DMS153 treated with DMSO at 0.1 percent for 48 hours (cell line): ENCODE results near the gene SCNN1A.

Experiments
- DNase-seq: peaks from one replicate; lab custom pipeline; 2025; ENCODE audit not compliant: unreplicated experiment; lab: John Stamatoyannopoulos, UW

Gene SCNN1A

DNA sequence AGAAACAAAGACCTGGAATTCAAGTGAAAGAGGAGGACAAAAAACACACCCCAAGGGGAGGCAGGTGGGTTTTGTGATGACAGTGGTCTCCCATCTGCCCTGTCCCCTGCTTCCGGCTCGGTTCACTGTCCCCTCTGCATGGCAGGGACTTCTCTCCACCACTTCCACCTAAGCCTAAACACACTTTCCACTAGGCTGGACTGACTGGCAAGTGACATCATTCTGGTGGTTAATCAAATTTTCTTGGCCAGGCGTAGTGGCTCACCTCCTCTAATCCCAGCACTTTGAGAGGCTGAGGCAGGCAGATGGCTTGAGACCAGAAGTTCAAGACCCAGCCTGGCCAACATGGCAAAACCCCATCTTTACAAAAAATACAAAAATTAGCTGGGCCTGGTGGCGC lies 53.0 kb downstream of the SCNN1A start:
- DNase-seq, result no peak

DNA sequence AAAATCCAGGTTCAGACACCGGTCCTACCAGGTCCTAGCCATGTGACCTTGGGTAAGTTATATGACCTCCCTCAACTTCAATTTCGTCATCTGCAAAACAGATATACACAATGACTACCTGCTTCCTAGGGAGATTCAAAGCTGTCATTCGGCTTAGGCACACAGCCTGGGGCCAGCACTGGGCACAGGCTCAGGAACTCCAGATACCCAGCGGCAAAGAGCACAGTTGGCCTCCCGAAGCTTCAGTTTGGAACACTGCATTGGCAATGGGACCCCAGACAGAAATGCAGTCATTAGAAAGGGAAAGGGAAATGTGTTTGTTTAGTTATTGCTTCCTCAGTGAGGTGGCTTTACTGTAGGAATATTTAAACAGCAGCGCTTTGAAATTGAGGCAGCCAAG lies 53.5 kb downstream of the SCNN1A start:
- DNase-seq, result no peak

DNA sequence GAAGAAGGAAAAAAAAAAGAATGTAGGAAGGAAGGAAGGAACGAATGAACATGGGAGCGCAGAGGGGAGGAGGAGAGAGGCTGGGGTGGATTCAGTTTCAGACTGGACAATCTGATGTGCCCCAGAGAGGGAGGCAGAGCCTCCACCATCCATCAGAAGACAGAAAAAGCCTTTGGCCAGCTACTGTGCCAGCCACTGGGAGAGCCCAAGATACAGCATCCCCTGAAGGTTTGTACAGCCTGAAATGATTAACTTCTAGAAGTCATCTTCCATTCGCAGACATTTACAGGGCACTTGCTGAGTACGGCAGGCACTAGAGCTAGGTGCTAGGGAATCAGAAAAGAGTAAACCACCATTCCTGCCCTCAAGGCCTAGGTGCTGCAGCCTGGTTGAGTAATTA lies 55.9 kb downstream of the SCNN1A start:
- no peak for DNase-seq

DNA sequence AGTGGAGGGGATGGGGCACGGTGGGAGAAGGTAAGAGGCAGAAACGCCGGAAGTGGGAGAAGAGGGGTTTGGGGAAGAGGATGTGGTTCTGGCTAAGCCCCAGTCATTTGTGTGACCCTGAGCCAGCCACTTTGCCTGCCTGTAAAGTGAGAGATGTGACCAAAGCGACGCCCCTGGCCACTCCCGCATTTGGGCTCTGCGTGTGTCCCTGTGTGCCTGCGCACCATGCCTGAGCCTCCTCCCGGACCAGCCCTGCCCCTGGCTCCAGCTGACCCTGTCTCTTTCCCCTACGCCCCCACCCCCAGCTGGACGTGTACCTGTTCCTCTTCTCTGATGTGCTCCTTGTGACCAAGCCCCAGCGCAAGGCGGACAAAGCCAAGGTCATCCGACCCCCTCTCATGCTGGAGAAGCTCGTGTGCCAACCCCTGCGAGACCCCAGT lies 56.9 kb downstream of the SCNN1A start:
- no peak for DNase-seq

DNA sequence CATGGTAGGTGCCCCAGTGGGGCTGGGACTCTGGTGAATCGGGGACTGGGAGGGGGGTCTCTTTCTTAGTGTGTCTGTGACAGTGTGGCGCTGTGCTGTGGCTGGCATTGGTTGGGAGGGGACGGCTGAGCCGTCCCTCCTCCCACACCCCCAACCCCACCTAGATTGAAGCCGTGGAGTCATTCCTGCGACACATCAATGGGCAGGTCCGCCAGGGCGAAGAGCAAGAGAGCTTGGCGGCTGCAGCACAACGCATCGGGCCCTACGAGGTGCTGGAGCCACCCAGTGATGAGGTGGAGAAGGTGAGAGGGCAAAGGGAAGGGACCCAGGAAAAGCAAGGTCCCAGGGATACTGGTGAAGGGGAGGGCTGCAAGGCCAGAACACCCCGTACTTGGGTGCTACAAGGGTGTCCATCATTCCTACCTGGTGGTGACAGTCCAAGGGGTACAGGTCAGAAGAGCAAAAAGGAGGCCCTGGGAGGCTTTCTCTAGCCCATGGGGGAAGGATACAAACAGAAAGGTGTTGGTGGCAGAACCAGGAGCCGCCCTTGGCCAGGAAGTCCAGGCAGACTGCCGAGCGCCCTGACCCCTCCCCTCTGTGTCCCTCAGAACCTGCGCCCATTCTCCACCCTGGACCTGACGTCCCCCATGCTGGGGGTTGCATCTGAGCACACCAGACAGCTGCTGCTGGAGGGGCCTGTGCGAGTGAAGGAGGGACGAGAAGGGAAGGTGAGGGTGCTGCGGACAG lies 57.5 kb downstream of the SCNN1A start:
- DNase-seq, result no peak

DNA sequence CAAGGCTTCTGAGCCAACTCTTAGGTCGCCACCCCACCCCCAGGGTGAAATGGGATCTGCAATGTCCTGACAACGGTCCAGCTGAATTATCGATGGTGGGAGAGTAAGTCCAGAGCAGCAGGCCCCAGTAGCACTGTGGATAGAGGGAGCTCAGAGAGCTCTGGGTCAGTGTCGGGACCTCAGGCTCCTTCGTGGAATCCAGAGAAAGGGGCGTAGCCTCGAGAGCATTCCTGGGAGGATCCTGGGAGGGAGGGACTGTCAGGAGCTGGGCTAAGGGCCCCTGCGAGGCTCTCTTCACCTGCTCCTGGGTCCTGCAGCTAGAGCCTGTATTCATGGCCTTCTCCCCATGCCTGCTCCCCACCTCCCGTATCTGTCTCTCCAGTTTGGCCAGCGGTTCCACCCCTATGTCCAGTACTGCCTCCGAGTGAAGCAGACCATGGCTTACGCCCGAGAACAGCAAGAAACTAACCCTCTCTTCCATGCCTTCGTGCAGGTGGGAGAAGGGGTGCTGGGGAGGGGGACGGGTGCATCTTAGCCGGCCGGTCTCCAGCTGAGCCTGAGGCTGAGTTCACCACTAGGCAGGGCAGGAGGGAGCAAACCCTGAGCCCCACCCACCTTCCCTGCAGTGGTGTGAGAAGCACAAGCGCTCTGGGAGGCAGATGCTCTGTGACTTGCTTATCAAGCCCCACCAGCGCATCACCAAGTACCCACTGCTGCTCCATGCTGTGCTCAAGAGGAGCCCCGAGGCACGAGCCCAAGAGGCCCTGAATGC lies 58.3 kb downstream of the SCNN1A start:
- DNase-seq, result no peak

DNA sequence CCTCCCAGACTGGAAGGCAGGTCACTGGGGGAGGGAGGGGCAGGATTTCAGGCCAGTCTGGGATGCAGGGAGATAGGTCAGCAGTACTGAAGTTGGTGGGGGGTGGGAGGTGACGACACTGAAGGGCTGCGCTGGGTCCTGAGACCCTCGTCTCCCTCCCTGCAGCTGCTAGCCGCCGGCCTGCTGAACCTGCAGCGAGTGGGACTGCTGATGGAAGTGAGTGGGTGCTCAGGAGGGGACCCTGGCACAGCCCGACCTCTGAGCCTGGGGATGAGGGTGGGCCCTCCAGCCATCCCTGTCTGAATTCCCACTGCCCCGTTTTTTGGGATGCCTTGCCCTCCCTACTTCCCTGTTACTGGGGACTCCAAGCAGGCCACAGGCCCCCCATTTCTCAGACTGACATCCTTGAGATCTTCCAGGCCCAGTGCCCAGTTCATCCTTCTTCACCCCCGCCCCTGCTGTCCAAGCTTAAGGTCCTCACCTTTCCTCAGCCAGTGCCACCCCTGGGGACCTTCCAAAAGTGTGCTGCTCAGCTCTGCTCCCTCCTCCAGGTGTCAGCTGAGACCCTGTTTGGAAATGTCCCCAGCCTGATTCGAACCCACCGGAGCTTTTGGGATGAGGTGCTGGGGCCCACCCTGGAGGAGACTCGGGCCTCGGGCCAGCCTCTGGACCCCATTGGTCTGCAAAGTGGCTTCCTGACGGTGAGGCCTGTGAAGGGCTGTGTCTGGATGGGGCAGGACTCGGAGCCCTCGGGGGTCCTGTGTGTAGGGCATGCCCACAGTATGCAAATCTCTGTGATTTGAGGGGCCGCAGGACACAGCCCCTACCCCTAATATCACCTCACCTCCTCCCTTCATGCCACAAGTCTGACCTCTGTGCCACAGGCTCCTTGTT lies 59.4 kb downstream of the SCNN1A start:
- no peak for DNase-seq

DNA sequence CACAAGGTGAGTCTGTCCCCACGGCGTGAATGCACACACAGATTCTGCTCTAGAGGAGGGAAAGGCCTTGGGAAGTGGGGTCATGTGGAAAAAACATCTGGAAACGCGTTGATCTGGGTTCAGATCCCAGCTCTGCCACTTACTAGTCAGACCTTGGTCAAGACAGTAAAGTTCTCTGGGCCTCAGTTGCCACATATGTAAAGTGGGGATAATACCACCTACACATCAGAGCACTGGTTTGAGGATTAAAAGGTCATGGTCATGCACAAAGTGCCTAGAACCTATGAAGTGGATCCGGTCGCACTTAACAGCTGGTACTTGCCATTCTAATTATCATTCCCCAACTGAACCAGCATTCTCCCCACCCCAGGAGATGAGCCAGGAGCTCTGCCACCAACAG lies 60.2 kb downstream of the SCNN1A start:
- DNase-seq, result no peak

DNA sequence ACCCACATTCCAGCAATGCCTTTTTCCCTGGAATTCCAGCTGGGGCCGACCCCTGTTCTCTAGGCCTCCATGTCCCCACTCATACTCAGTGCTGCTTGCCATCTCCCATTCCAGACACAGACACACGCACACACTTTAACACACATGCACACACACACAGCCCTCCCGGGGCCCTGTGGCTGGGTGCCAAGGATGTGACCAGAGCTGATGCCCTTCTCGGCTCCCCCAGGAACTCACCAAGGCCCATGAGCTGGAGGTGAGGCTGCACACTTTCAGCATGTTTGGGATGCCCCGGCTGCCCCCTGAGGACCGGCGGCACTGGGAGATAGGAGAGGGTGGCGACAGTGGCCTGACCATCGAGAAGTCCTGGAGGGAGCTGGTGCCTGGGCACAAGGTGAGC lies 60.6 kb downstream of the SCNN1A start:
- no peak for DNase-seq

DNA sequence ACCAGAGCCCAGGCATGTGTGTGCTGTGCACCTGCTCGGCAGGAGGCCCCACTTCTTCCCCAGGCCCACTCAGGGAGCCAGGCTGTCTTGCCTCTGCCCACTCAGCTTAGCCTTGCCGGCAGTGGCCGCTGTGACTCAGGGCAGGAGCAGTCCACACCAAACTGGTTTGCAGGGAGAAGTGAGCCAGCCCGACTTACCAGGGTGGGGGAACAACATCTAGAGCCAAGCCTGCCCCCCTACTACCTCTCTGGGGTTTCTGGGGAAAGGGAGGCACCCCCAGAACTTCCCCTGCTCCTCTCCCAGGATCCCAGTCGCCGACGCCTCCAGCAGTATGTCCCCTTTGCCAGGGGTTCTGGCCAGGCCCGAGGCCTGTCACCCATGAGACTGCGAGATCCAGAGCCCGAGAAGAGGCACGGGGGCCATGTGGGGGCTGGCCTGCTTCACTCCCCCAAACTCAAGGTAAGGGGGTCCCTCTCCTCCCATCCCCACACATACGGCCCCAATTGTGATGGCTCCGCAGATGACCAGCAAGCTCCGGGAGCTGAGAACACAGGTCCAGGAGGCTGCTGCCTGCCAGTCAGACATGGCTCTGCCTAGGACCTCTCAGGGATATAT lies 61.9 kb downstream of the SCNN1A start:
- no peak for DNase-seq

DNA sequence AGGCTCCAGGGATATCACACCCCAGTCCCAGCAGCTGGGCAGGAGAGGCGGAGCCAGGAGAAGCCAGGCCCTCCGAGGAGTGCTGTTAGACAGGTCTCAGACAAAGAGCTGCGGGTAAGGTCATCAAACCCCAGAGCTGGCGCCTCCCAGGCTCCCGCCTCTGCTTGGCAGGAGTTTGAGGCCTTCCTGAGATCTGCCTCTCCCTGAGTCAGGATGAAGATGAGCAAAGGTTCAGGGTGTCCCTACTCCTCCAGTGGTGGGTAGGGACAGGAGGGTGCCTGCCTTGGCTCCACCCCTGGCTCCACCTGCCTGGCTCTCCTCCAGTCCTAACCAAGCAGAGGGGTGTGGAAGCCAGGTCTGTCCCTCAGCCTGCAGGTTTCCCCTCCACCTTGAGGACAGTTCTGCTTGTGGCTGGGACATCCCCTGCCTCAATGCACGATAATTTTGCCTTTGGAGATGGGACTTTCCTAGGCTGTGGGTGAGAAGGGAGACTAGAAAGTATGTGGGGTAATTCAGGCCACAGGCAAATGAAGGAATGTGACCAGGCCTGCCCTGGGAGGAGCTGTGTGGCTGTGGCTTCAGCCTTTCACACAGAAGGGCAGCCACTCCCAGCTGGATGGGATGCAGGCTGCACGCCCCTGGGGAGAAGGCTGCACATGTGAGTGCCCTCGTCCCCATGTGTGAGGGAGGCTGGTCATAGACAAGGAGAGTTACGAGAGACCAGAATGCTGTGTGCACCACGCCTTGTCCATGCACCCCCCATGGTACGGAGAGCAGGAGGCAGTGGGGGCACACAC lies 62.6 kb downstream of the SCNN1A start:
- peak; percentile 30 for DNase-seq

DNA sequence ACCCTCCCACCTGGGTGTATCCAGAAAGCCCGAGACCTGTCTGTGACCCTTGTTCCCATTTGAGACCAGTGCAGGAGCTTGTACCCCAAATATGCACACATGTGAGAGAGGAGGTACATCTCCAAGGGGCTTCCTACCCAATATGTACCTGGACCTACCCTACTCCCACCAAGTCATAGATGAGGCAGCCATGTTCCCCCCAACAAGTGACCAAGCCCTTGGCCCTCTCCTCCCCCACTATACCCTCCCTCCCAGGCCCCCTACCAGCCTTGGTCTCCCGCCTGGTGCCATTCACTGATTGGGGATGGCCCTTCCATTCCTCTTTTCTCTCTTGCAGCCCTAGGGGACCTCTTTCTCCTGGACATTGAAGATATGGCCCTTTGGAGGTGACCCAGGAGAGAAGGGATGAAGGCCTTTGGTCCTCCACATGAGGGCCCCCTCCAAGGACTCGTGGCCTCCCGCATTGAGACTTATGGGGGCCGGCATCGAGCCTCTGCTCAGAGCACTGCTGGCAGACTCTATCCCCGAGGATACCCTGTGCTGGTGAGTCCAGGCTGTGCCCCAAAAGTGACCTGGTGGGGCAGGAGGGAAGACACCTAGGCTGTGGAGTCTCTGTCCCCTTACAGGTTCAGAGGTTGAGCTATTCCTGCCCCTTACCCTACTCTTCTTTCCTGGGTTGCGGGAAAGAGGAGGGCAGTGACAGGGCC lies 63.4 kb downstream of the SCNN1A start:
- DNase-seq, result no peak

DNA sequence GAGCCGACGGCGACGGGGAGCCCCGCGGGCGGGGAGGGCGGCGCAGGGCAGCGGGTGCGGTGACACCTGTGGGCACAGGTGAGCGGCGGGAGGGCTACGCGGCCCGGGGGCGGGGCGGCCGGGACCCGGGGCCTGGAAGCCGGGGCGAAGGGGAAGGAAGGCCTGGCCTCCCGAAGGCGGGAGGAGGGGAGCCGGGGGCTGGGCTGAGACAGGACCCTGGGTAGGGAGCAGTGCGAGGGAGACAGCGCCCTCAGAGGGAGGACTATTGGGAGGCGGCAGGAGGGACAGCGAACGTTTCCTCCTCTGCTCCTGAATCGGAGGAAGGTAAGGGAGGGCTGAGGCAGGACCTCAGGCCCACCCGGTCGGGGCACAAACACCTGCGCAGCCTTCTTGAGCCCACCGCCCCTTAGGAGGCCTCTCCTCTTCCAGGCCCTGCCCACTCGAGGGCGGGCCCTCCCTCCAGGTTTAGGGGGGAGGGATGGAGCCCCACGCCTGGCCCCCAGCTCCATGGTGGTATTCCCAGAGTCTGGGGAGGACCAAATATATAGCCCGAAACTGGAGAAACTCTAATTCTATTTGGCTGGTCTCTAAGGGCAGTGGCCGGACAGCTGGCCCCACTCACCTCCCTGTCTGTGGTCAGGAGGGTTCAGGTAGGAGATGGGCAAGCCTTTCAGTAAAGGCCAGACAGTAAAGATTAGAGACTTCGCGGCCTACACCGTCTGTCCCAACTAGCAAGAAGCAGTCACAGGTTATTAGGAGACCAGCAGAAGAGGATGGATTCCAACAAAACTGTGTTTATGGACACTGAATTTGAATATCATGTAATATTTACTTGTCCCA lies 64.4 kb downstream of the SCNN1A start:
- no peak for DNase-seq

DNA sequence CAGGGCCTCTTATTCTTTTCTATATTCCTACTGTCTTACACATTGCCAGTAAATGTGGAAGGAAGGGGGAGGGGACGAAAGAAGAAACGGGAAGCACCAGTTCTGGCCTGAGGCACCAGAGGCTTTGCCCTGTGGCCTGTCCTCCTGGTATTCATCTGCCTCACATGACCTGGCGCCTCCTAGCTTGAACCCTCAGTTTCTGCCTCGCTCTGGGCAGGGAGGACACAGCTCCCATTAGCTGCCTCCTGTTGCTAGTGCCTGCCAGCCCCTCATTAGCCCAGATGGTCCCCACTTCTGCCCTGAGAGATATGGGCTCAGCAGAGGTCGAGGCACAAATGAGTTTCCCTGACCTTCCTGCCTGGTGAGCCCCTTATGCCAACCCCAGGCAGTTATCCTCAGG lies 67.8 kb downstream of the SCNN1A start:
- DNase-seq, result no peak

DNA sequence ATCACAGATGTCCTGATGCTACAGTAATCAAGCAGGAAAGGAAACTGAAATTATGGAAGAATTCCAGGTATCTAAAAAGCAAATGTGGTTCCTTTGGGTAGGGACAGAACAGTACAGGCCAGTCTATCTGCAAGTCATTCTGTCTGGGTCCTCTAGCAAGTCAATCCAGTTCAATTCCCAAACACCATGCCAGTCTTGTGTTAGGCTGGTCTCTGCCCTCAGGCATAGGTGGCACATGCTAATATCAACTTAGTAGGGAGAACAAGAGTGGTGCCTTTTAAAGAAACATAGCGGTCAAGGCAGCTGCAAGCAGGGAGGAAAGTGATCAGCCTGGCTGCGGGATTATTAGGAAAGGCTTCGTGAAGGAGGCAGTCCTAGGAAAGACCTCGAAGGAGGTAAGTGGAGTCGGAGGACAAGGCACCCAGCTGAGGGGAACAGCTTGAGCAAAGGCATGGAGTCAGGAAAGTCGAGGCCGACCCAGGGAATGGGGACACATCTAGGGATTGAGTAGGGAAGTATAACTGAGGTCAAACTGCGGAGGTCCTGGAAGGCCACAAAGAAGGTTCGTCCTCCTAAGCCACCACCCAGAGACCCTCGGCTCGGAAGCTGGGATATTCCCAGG lies 68.7 kb downstream of the SCNN1A start:
- DNase-seq, result no peak

DNA sequence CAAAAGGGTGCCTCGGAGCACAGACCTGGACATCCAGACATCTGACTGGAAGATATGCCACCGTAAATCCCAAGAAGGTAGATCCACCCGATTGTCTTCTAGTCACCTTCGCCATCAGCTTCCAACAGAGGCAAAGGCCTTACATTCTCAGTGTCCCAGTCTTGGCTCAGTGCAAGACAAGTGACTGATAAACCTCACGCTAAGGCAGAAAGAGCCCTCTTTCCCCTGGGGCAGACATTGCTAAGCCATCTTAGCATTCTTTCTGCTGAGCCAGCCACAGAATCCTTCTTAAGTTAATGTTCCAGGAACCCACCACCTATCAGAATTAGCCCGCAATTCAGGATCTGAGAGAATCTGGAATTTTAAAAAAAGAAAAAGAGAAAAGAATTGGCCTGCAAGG lies 69.2 kb downstream of the SCNN1A start:
- no peak for DNase-seq

DNA sequence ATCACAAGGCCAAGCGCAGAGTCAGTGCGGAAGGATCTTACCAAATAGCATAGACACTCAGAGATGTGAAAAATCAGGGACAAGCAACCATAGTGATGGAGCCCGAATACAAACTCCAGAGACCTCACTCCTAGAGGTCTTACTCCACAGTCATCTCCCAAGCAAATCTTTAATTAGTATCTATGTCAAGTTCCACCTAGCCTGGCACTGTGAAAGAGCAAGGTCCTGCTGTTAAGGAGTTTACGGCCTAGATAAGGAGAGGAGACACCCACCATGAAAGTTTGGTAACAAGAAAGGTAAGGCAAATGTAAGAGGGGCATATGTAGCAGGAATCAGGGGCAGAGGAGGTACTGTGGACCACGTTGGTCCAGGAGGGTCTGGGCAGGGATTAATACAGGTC lies 72.3 kb downstream of the SCNN1A start:
- no peak for DNase-seq

DNA sequence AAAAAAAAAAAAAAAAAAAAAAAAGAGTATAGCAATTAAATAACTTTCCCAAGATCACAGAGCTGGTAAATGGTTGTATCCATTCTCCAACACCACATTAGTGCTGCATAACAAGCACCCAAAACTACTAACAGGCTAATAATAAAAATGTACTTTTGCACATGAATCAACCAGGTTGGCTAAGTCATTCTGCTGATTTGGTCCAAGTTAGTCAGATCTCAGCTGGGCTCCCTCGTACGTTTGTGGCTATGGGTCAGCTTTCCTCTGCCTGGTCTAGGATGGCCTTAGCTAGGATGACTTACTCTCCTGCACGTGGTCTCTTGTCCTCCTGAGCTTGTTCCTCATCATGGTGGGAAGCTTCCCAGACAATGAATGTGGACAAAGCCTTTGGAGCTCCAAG lies 72.7 kb downstream of the SCNN1A start:
- no peak for DNase-seq
